NT2/D1 (cell line): ENCODE results near the gene ARHGAP42.

Experiments used
- SUZ12 ChIP-seq: IDR thresholded peaks from 2 replicates; pipeline ENCODE4 v1.6.1; 2011; ENCODE audit not compliant: insufficient read length, insufficient read depth; ENCODE audit errors: extremely low read depth
- YY1 ChIP-seq: IDR thresholded peaks from 2 replicates; pipeline ENCODE4 v1.6.1; 2011; ENCODE audit not compliant: insufficient read length, insufficient read depth
- ZNF274 ChIP-seq: IDR thresholded peaks from 2 replicates; pipeline ENCODE4 v1.6.1; 2011; ENCODE audit warnings: mild to moderate bottlenecking, low read depth, low read length

- no peak for TF ChIP-seq YY1
- TF ChIP-seq ZNF274, result no peak
- TF ChIP-seq SUZ12, result no peak
These were observed 14.5 kb upstream of the ARHGAP42 start for GRCh38 chr11:100672498-100673033.
